OCI-LY3 (cell line): Measurements from ENCODE around the gene H2BK1.

Experiments used
- H2AFZ ChIP-seq: fragments of 200-600, 300-600 bp; shearing (Covaris generic); 2 replicates; pipeline ENCODE4 v1.6.0; 2014; ENCODE audit warnings: antibody characterized with exemption, low read depth, low read length
- H3K27ac ChIP-seq: fragments of 200-600, 300-600 bp; sonication (generic); 2 replicates; pipeline ENCODE4 v1.5.1; 2014; ENCODE audit warnings: mild to moderate bottlenecking, low read length, moderate library complexity, mixed read lengths
- H3K27me3 ChIP-seq: fragments of 200-600, 300-600 bp; sonication (generic); 2 replicates; pipeline ENCODE4 v1.6.1; 2014; ENCODE audit warnings: low read depth, low read length, mixed read lengths
- H3K36me3 ChIP-seq: fragments of 200-600, 300-600 bp; sonication (generic); replicated peaks from 2 replicates; pipeline ENCODE3; 2014; ENCODE audit warnings: low read depth, low read length, mixed read lengths
- H3K4me1 ChIP-seq: fragments of 300-600, 200-600 bp; sonication (generic); 2 replicates; pipeline ENCODE4 v1.6.1; 2014; ENCODE audit warnings: low read length, mixed read lengths
- H3K4me2 ChIP-seq: fragments of 200-600, 300-600 bp; sonication (generic); 2 replicates; pipeline ENCODE4 v1.6.1; 2014; ENCODE audit warnings: low read length, mixed read lengths
- H3K4me3 ChIP-seq: fragments of 300-600, 200-600 bp; sonication (generic); 2 replicates; pipeline ENCODE4 v1.5.1; 2014; ENCODE audit warnings: antibody characterized with exemption, mild to moderate bottlenecking, low read length, moderate library complexity
- H3K79me2 ChIP-seq: fragments of 300-600, 200-600 bp; shearing (Covaris generic); 2 replicates; pipeline ENCODE4 v1.6.1; 2014; ENCODE audit warnings: mild to moderate bottlenecking, low read length, mixed read lengths
- H3K9ac ChIP-seq: fragments of 300-600, 200-600 bp; shearing (Covaris generic); 2 replicates; pipeline ENCODE4 v1.6.0; 2014; ENCODE audit warnings: mild to moderate bottlenecking, low read length, moderate library complexity
- H3K9me3 ChIP-seq: fragments of 200-600, 300-600 bp; shearing (Covaris generic); 2 replicates; pipeline ENCODE4 v1.6.1; 2014; ENCODE audit warnings: low read length, mixed read lengths; ENCODE audit not compliant: insufficient read depth
- H4K20me1 ChIP-seq: fragments of 200-600, 300-600 bp; sonication (generic); 2 replicates; pipeline ENCODE4 v1.6.1; 2016; ENCODE audit warnings: low read length, mixed read lengths; ENCODE audit not compliant: insufficient read depth
- CTCF ChIP-seq: fragments of 200-600, 300-600 bp; sonication (generic); IDR thresholded peaks from 2 replicates; pipeline ENCODE4 v1.5.1; 2014; ENCODE audit warnings: antibody characterized with exemption, low read length, low read depth
- EZH2phosphoT487 ChIP-seq: fragments of 200-600 bp; shearing (Covaris generic); IDR thresholded peaks from 2 replicates; pipeline ENCODE4 v1.6.1; 2018; ENCODE audit warnings: antibody characterized with exemption, mixed run types, low read depth

The H2BK1 gene

DNA sequence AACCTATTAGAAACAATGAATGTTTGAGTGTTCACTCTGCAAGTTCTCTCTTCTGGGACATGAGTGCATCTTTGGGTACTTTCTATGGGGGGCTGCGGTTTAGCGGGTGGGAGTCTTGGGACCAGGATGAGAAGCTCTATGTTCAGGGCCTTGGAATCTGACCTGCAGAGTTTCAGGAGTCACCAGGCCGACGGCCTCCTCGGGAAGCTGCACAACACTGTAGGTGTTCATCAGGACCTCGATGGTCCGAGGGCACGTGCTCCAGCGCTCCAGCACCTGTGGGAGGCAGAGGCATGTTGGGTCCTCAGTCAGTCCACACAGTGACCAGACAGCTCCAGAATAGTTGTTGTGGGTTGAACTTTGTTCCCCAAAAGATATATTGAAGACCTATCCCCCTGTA lies 33.9 kb downstream of the H2BK1 start:
- peaks cover 61% of the 10 kb centered on the region for H3K27me3 ChIP-seq

GRCh38 chr7:151175793-151176311 lies 34.4 kb downstream of the H2BK1 start:
- no peaks in the 10 kb centered on the region for H3K36me3 ChIP-seq
- H4K20me1 ChIP-seq, result peaks cover 4% of the 10 kb centered on the region; the same call in 1 of the 2 replicates
- no peaks in the 10 kb centered on the region for H3K9me3 ChIP-seq
- H3K79me2 ChIP-seq, result no peaks in the 10 kb centered on the region
- TF ChIP-seq EZH2phosphoT487, result no peak
- no peak for TF ChIP-seq CTCF
- H3K9ac ChIP-seq, result no peak overlapping the region
- no peak overlapping the region for H3K4me2 ChIP-seq
- H3K4me3 ChIP-seq, result no peak overlapping the region
- peaks cover 66% of the 10 kb centered on the region for H3K27me3 ChIP-seq
- no peak overlapping the region for H3K27ac ChIP-seq
- peaks cover 7% of the 10 kb centered on the region for H3K4me1 ChIP-seq
- no peak overlapping the region for H2AFZ ChIP-seq

More for the DNA sequence above, 33.9 kb downstream of the H2BK1 start:
- Histone ChIP-seq H3K4me1 (peaks cover 7% of the 10 kb centered on the region), H3K27ac (no peak overlapping the region), H3K4me2 (no peak overlapping the region), H3K9me3 (no peaks in the 10 kb centered on the region), H3K36me3 (no peaks in the 10 kb centered on the region), H3K9ac (no peak overlapping the region), H3K4me3 (no peak overlapping the region), H4K20me1 (peaks cover 4% of the 10 kb centered on the region; the same call in 1 of the 2 replicates), H2AFZ (no peak overlapping the region), H3K79me2 (no peaks in the 10 kb centered on the region)
- TF ChIP-seq EZH2phosphoT487, result no peak
- no peak for TF ChIP-seq CTCF

DNA sequence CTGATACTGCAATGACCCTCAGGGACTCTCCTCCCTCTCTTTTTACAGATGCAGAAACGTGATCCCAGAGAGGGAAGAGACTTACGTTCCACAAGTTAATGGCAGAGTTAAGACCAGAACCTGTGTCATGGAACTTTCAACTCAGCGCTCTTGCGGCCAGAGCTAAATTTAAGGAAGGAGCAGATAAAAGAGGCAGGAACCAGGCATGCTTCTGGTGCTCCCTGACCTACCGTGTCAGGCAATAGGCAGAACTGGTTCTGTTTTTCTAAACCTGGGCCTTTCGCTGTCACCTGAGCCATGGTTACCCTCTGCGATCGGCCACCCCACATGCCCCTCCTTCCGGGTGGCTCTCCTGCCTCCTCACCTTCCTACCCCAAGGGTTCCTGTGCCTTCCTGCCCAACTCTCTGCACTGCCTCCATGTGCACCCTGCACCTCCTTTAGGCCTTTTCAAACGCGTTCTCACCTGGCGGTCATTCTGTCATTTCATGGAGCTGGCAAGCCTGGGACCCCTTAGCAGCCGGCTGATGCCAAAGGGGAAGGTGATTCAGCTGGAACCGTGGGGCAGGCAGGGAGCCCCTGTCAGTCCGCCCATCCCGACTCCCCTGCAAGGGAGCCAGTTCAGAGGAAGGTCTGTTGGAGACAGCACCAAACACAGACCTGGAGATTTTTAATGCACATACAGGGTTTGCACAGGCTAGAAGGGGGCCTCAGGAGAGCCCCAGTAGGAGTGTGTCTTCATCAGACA lies 35.1 kb downstream of the H2BK1 start:
- Histone ChIP-seq H3K27me3 (peaks cover 61% of the 10 kb centered on the region), H2AFZ (no peak overlapping the region)
- TF ChIP-seq EZH2phosphoT487, result no peak

GRCh38 chr7:151174246-151175046 lies 35.8 kb downstream of the H2BK1 start:
- H3K36me3 ChIP-seq, result no peaks in the 10 kb centered on the region
- no peak for TF ChIP-seq CTCF
- TF ChIP-seq EZH2phosphoT487, result no peak
- no peaks in the 10 kb centered on the region for H3K9me3 ChIP-seq

More for the DNA sequence above, 35.1 kb downstream of the H2BK1 start:
- Histone ChIP-seq H3K4me2 (no peak overlapping the region), H3K4me3 (no peak overlapping the region), H3K27ac (no peak overlapping the region), H4K20me1 (peaks cover 4% of the 10 kb centered on the region; the same call in 1 of the 2 replicates), H3K9me3 (no peaks in the 10 kb centered on the region), H3K36me3 (no peaks in the 10 kb centered on the region), H3K9ac (no peak overlapping the region), H3K4me1 (peaks cover 7% of the 10 kb centered on the region), H3K79me2 (no peaks in the 10 kb centered on the region)

More at GRCh38 chr7:151174246-151175046, 35.8 kb downstream of the H2BK1 start:
- Histone ChIP-seq H3K4me3 (no peak overlapping the region), H3K27me3 (peaks cover 61% of the 10 kb centered on the region), H3K4me2 (no peak overlapping the region), H3K4me1 (peaks cover 7% of the 10 kb centered on the region), H2AFZ (no peak overlapping the region), H4K20me1 (peaks cover 4% of the 10 kb centered on the region; the same call in 1 of the 2 replicates), H3K9ac (no peak overlapping the region), H3K79me2 (no peaks in the 10 kb centered on the region), H3K27ac (no peak overlapping the region)
